GM19463 (cell line): ENCODE data around the gene KLRC2.
"Not testable (repeated sequence)": the region's sequence is repeated elsewhere in the genome, so short reads cannot be mapped to it uniquely, and the experiment has no call there.

ENCODE experiments used
- ATAC-seq: cut with Tn5 transposase; IDR thresholded peaks from one replicate; pipeline ENCODE4 v1.9.1; 2021; ENCODE audit warnings: mild to moderate bottlenecking, moderate library complexity; ENCODE audit not compliant: unreplicated experiment

Gene KLRC2

GRCh38 chr12:10406725-10407124 is 29.1 kb downstream of the KLRC2 start:
- ATAC-seq, result no peak

GRCh38 chr12:10405294-10405693 is 30.5 kb downstream of the KLRC2 start:
- ATAC-seq, result no peak

- no peak for ATAC-seq
These were observed 31.0 kb downstream of the KLRC2 start for GRCh38 chr12:10404798-10405197.

GRCh38 chr12:10400829-10401228 is 35.0 kb downstream of the KLRC2 start:
- ATAC-seq, result no peak

- ATAC-seq, result no peak
These were observed 37.6 kb downstream of the KLRC2 start for GRCh38 chr12:10398168-10398567.

- ATAC-seq, result no peak
These were observed 38.5 kb downstream of the KLRC2 start for GRCh38 chr12:10397296-10397695.

- not testable (repeated sequence) for ATAC-seq
These were observed 39.6 kb downstream of the KLRC2 start for GRCh38 chr12:10396176-10396575.

- peak; percentile 69 for ATAC-seq
These were observed 40.3 kb downstream of the KLRC2 start for GRCh38 chr12:10395390-10395998.

- not testable (repeated sequence) for ATAC-seq
These were observed 41.2 kb downstream of the KLRC2 start for GRCh38 chr12:10394531-10395152.

GRCh38 chr12:10393291-10393690 is 42.5 kb downstream of the KLRC2 start:
- no peak for ATAC-seq

- peak; percentile 79 for ATAC-seq
These were observed 43.3 kb downstream of the KLRC2 start for GRCh38 chr12:10392394-10392930.

GRCh38 chr12:10390991-10391390 is 44.8 kb downstream of the KLRC2 start:
- not testable (repeated sequence) for ATAC-seq

- no peak for ATAC-seq
These were observed 45.9 kb downstream of the KLRC2 start, which contains the start of gene KLRK1 for GRCh38 chr12:10389904-10390303. KLRK1 (minus strand) TSS chr12:10390041; CDS start chr12:10388810, 1,231 bp downstream.

- ATAC-seq, result no peak
These were observed 47.0 kb downstream of the KLRC2 start for GRCh38 chr12:10388624-10389413.

- ATAC-seq, result not testable (repeated sequence)
These were observed 48.3 kb downstream of the KLRC2 start for GRCh38 chr12:10387498-10387897.

- ATAC-seq, result no peak
These were observed 49.0 kb downstream of the KLRC2 start for GRCh38 chr12:10386857-10387256.

GRCh38 chr12:10385166-10385613 is 50.6 kb downstream of the KLRC2 start:
- ATAC-seq, result no peak

GRCh38 chr12:10384191-10384590 is 51.6 kb downstream of the KLRC2 start:
- no peak for ATAC-seq

GRCh38 chr12:10381928-10382628 is 53.7 kb downstream of the KLRC2 start:
- no peak for ATAC-seq
